K562 (cell line): Measurements from ENCODE around the gene RPL14. TPM values are rescaled to one million over a fixed set of nuclear protein-coding genes. Genes with fewer than 3 reads are reported as not detected.
A peak's percentile ranks its signal among the peaks of the same experiment; 100 is the strongest.
"Not testable (repeated sequence)": the region's sequence is repeated elsewhere in the genome, so short reads cannot be mapped to it uniquely, and the experiment has no call there.

Experiments used
- ATAC-seq: fragments of 200-7000 bp; cut with Tn5 transposase; 3 replicates; pipeline ENCODE4 v1.9.1; 2020; ENCODE audit warnings: moderate library complexity
- BruUV-seq: library from RNA; stranded (reverse); fragments of 400-500 nt; replicated peaks from 2 replicates; lab custom pipeline; 2021; lab: Mats Ljungman, UMichigan
- CTCF ChIA-PET: fragments of 300-600 bp; formaldehyde crosslinking; extraction: SDS; loops from one replicate; lab custom pipeline; 2021; ENCODE audit warnings: low intra/inter-chr PET ratio; lab: Yijun Ruan, JAX
- POLR2A ChIA-PET: fragments of 300-600, 350-650 bp; sonication (Branson Sonifier 250); formaldehyde crosslinking; extraction: SDS; loops from one replicate; lab custom pipeline; 2021; ENCODE audit warnings: antibody characterized with exemption, inconsistent platforms; lab: Yijun Ruan, JAX
- DNase-seq, 4 experiments: peaks; one replicate each; pipeline versions ENCODE4 v3.0.0 to v3.0.0-alpha.2; 2011 to 2018; ENCODE audit warnings: low spot score in 3 of 4, mixed read lengths in 3 of 4; ENCODE audit errors: extremely low read depth in 1 of 4
- FAIRE-seq: peaks from 2 replicates; lab custom pipeline; 2011; peaks lifted over from hg19 to GRCh38; lab: Jason Lieb, UNC
- H2AFZ ChIP-seq: 2 replicates; pipeline ENCODE4 v1.6.0; 2011; ENCODE audit warnings: low read depth, low read length, control low read depth, inconsistent platforms
- H3K27ac ChIP-seq: fragments of 200-600 bp; 3 replicates; pipeline ENCODE4 v1.8.0; 2011; ENCODE audit warnings: low read depth, mild to moderate bottlenecking, control low read depth, inconsistent platforms, low read length, moderate library complexity, mixed read lengths; ENCODE audit errors: extremely low read depth
- H3K27me3 ChIP-seq, 2 experiments: fragments of 300-600 bp in 1 of 2; 2 replicates in 1 of 2; 3 replicates in 1 of 2; pipeline versions ENCODE4 v1.6.0 to v1.8.0; 2011; ENCODE audit warnings: inconsistent platforms in 2 of 2, low read length in 2 of 2, mild to moderate bottlenecking in 1 of 2, mixed read lengths in 1 of 2, moderate library complexity in 1 of 2; ENCODE audit not compliant: control insufficient read depth in 2 of 2, insufficient read depth in 2 of 2
- H3K36me3 ChIP-seq: fragments of 300-600 bp; 3 replicates; pipeline ENCODE4 v1.8.0; 2011; ENCODE audit warnings: mild to moderate bottlenecking, low read length, inconsistent platforms; ENCODE audit not compliant: control insufficient read depth, insufficient read depth
- H3K4me1 ChIP-seq, 2 experiments: fragments of 200-600 bp in 1 of 2; replicated peaks in 1 of 2; 2 replicates in 1 of 2; 3 replicates in 1 of 2; pipeline versions ENCODE4 v1.5.1 to v1.8.0; 2011; ENCODE audit warnings: inconsistent platforms in 2 of 2, low read length in 2 of 2, mild to moderate bottlenecking in 1 of 2, mixed read lengths in 1 of 2, moderate library complexity in 1 of 2; ENCODE audit not compliant: control insufficient read depth in 2 of 2, insufficient read depth in 2 of 2
- H3K4me2 ChIP-seq: 2 replicates; pipeline ENCODE4 v1.6.1; 2011; ENCODE audit warnings: low read length, control low read depth, inconsistent platforms, mixed read lengths; ENCODE audit not compliant: insufficient read depth
- H3K4me3 ChIP-seq: fragments of 200-600 bp; sonication (generic), shearing (Covaris generic); 2 replicates; pipeline ENCODE4 v1.5.1; 2016; ENCODE audit warnings: control low read depth, inconsistent platforms
- H3K79me2 ChIP-seq: fragments of 200-600 bp; 3 replicates; pipeline ENCODE4 v1.8.0; 2011; ENCODE audit warnings: low read length, inconsistent platforms; ENCODE audit not compliant: control insufficient read depth, insufficient read depth
- H3K9ac ChIP-seq, 2 experiments: 2 replicates each; pipeline versions ENCODE4 v1.6.0 to v1.6.1; 2011; ENCODE audit warnings: low read depth in 2 of 2, low read length in 2 of 2, control low read depth in 1 of 2, inconsistent platforms in 1 of 2, mild to moderate bottlenecking in 1 of 2, mixed read lengths in 1 of 2; ENCODE audit not compliant: insufficient read depth in 1 of 2
- H3K9me1 ChIP-seq: one replicate; pipeline ENCODE4 v1.6.0; 2011; ENCODE audit warnings: inconsistent platforms, mild to moderate bottlenecking, low read length, moderate library complexity; ENCODE audit not compliant: control insufficient read depth, insufficient read depth
- H3K9me3 ChIP-seq: replicated peaks from 2 replicates; pipeline ENCODE4 v1.5.1; 2011; ENCODE audit warnings: low read depth, low read length, inconsistent platforms; ENCODE audit not compliant: control insufficient read depth, insufficient read depth
- H4K20me1 ChIP-seq: replicated peaks from 2 replicates; pipeline ENCODE4 v1.6.1; 2011; ENCODE audit warnings: low read length, inconsistent platforms, mixed read lengths; ENCODE audit not compliant: control insufficient read depth, insufficient read depth
- CBFA2T2 ChIP-seq: fragments of 450-650 bp; conservative IDR thresholded peaks from 2 replicates; pipeline ENCODE4 v1.6.1; 2017; ENCODE audit warnings: mild to moderate bottlenecking
- EWSR1 ChIP-seq: fragments of 450-650 bp; IDR thresholded peaks from 2 replicates; pipeline ENCODE4 v1.6.1; 2018; ENCODE audit warnings: borderline replicate concordance, mild to moderate bottlenecking, low read depth, moderate library complexity; ENCODE audit not compliant: partially characterized antibody
- MAZ ChIP-seq, 2 experiments: fragments of 450-650 bp in 1 of 2; sonication (generic) in 1 of 2; formaldehyde crosslinking; IDR thresholded peaks in 1 of 2; conservative IDR thresholded peaks in 1 of 2; 2 replicates each; pipeline versions ENCODE4 v1.4.0 to v1.5.0; 2020; ENCODE audit warnings: mild to moderate bottlenecking in 1 of 2, missing genetic modification reagents in 1 of 2
- NRF1 ChIP-seq, 2 experiments: fragments of 450-650 bp; IDR thresholded peaks in 1 of 2; conservative IDR thresholded peaks in 1 of 2; 2 replicates each; pipeline ENCODE4 v1.6.1; 2014; ENCODE audit warnings: mild to moderate bottlenecking in 2 of 2
- POLR2A ChIP-seq: fragments of 450-650 bp; conservative IDR thresholded peaks from 2 replicates; pipeline ENCODE4 v1.6.1; 2016
- POLR2AphosphoS2 ChIP-seq: IDR thresholded peaks from 2 replicates; pipeline ENCODE4 v1.6.1; 2012; ENCODE audit warnings: low read length, improper control_type of control experiment
- POLR2AphosphoS5 ChIP-seq: IDR thresholded peaks from 2 replicates; pipeline ENCODE4 v1.6.1; 2011; ENCODE audit warnings: mild to moderate bottlenecking, low read depth, low read length, moderate library complexity; ENCODE audit not compliant: control insufficient read depth, insufficient read depth
- SIN3A ChIP-seq, 2 experiments: fragments of 150-350 bp in 1 of 2; IDR thresholded peaks; 2 replicates each; pipeline ENCODE4 v1.6.1; 2011 to 2016; ENCODE audit warnings: borderline replicate concordance in 2 of 2, low read depth in 2 of 2, low read length in 2 of 2, mild to moderate bottlenecking in 2 of 2, moderate library complexity in 2 of 2; ENCODE audit not compliant: control insufficient read depth in 1 of 2
- SUPT5H ChIP-seq: fragments of 450-650 bp; IDR thresholded peaks from 2 replicates; pipeline ENCODE4 v1.6.1; 2016
- TEAD1 ChIP-seq, 2 experiments: fragments of 450-650 bp in 1 of 2; sonication (generic) in 1 of 2; formaldehyde crosslinking; IDR thresholded peaks; 2 replicates each; pipeline versions ENCODE4 v1.4.0 to v1.8.0; 2020 to 2022; ENCODE audit warnings: mild to moderate bottlenecking in 2 of 2, missing genetic modification reagents in 1 of 2
- ZNF121 ChIP-seq: sonication (generic); formaldehyde crosslinking; conservative IDR thresholded peaks from 2 replicates; pipeline ENCODE4 v1.8.0; 2022; ENCODE audit warnings: missing genetic modification reagents
- ZNF124 ChIP-seq: sonication (generic); formaldehyde crosslinking; IDR thresholded peaks from 2 replicates; pipeline ENCODE4 v1.8.1; 2022; ENCODE audit warnings: missing genetic modification reagents
- ZNF324 ChIP-seq: fragments of 250-450 bp; sonication (Bioruptor Pico); IDR thresholded peaks from 2 replicates; pipeline ENCODE4 v1.4.0; 2020; ENCODE audit warnings: mild to moderate bottlenecking
- WGBS: fragments of 100-300 bp; shearing (Covaris generic); methylation state at CpG from one replicate; pipeline ENCODE4 v1.1.6; 2016; ENCODE audit warnings: low coverage, mixed read lengths; ENCODE audit not compliant: insufficient coverage; ENCODE audit errors: missing lambda C conversion rate; 5-methylcytosine and 5-hydroxymethylcytosine counted together
- in situ Hi-C: fragments of 300-500 bp; cut with MboI; formaldehyde crosslinking; loops from 4 replicates; pipeline ENCODE4 v1.15.0; 2018; ENCODE audit warnings: inconsistent platforms, mixed read lengths
- intact Hi-C: fragments of 100-400 bp; cut with micrococcal nuclease; formaldehyde crosslinking; loops from 2 replicates; pipeline ENCODE4 v1.14.2; 2022
- polyA plus RNA-seq, 8 experiments: library from polyadenylated mRNA; depleted of rRNA in 4 of 8; stranded (reverse) in 5 of 8; unstranded in 3 of 8; fragments of >200 nt; fragmentation: Nextera tagmentation in 2 of 8; fragmentation: Illumina TruSeq in 1 of 8; extraction: Ambion mirVana in 2 of 8; extraction: Trizol in 1 of 8; gene quantifications; 2 replicates each; pipeline versions ENCODE4 v1.2.1 to v1.2.3, GENCODE V29; 2011 to 2014; ENCODE audit warnings: inconsistent platforms in 1 of 8, missing spikeins in 1 of 8
- total RNA-seq, 7 experiments: library from RNA; depleted of rRNA in 6 of 7; stranded (reverse); fragments of >200 nt in 6 of 7; fragmentation: Illumina TruSeq in 2 of 7; extraction: Trizol in 2 of 7; gene quantifications; 2 replicates each; pipeline versions ENCODE4 v1.2.1 to v1.2.3, GENCODE V29; 2011 to 2021; ENCODE audit warnings: low replicate concordance in 1 of 7
- TF ChIP-seq, protein P1 (sequence below): fragments of 450-650 bp; formaldehyde crosslinking; IDR thresholded peaks from 2 replicates; pipeline ENCODE4 v1.4.0; 2020; ENCODE audit warnings: mild to moderate bottlenecking

RPL14 gene
- total and polyA plus RNA-seq, 9 of the 15 experiments (the other 6 are each of a cell fraction or from before 2014, with no cell fraction given) = 851 to 4,649 (median 2,133) TPM

- in situ Hi-C loops = loop anchor here (25.0 kb wide), 1 partner anchor 1051 kb away; the partner anchor contains the start of gene RPSA
- 0 out of 2 replicates have a peak, but pooled peaks have one; percentile 3 for TF ChIP-seq CBFA2T2
- peak; percentile 79 for TF ChIP-seq ZNF121 (CRISPR knock-in tag)
- peak; percentile 68 for TF ChIP-seq SUPT5H
- peak; percentile 69 for TF ChIP-seq POLR2A
- TF ChIP-seq, all 486 proteins: peak for 4; not testable (repeated sequence) for 482
Measured at GRCh38 chr3:40462838-40463237, 5.7 kb downstream of the RPL14 start.

DNA sequence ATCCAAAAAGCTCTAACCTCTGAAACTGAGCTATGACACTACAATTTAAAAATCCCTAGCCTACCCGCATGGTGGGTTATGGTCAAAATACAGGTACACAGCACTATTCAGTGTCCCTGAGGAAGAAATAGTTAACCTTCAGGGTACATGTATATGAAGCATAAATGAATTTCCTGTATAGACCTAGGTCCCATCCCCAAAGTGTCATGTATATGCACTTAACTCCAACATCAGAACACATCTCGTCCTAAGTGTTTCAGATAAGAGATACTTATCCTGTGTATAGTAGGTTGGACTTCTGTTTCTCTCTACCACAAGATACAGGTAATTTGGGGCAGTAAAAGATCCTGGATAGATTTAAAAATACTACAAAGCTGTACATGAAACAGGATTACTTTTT lies 6.4 kb downstream of the RPL14 start:
- CTCF ChIA-PET = no interaction called here
- H3K9me1 ChIP-seq = peaks cover 3% of the 10 kb centered on the region
- WGBS = 72% methylated on average over 2 of the region's 2 CpGs
- in situ Hi-C loops (loop anchor here (25.0 kb wide), 1 partner anchor 1051 kb away; the partner anchor contains the start of gene RPSA), intact Hi-C loops (no loop called here)
- no peak overlapping the region for H2AFZ ChIP-seq
- no peaks in the 10 kb centered on the region for H3K27me3 ChIP-seq
- peaks cover 69% of the 10 kb centered on the region for H3K36me3 ChIP-seq
- POLR2A ChIA-PET = interaction anchor here (0.6 to 7.7 kb wide), 4 partner anchors 10 to 126 kb away, joined by 3 to 102 read pairs (median 21); partner anchors contain the start of gene ZNF619
- no peak for FAIRE-seq
- H3K9me3 ChIP-seq = no peaks in the 10 kb centered on the region
- no peaks in the 10 kb centered on the region; the same call in 1 of the 2 replicates for H4K20me1 ChIP-seq
- H3K4me2 ChIP-seq = no peak overlapping the region
- peaks cover 30% of the 10 kb centered on the region for H3K79me2 ChIP-seq
- no peak overlapping the region for H3K4me3 ChIP-seq
- H3K27ac ChIP-seq = no peak overlapping the region
- ATAC-seq = peak; percentile 23
- no peak overlapping the region for H3K9ac ChIP-seq
- no TSS peak for BruUV-seq
- H3K4me1 ChIP-seq = peaks cover 12 to 14% of the 10 kb centered on the region in 2 experiments
- DNase-seq = no peak
- peak; percentile 29 for TF ChIP-seq EWSR1
- no peak for TF ChIP-seq ZNF124
- no peak for TF ChIP-seq SIN3A (IDR thresholded peaks at IDR 0.05; ENCODE audit: borderline replicate concordance in 2 of 2, control insufficient read depth in 1 of 2, low read depth in 2 of 2, low read length in 2 of 2)
- TF ChIP-seq, protein P1, sequence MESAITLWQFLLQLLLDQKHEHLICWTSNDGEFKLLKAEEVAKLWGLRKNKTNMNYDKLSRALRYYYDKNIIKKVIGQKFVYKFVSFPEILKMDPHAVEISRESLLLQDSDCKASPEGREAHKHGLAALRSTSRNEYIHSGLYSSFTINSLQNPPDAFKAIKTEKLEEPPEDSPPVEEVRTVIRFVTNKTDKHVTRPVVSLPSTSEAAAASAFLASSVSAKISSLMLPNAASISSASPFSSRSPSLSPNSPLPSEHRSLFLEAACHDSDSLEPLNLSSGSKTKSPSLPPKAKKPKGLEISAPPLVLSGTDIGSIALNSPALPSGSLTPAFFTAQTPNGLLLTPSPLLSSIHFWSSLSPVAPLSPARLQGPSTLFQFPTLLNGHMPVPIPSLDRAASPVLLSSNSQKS (CRISPR knock-in tag) = 0 out of 2 replicates have a peak, but pooled peaks have one; percentile 8
- TF ChIP-seq ZNF324 (CRISPR knock-in tag) = 0 out of 2 replicates have a peak, but pooled peaks have one; percentile 9
- no peak for TF ChIP-seq TEAD1 (CRISPR knock-in tag; IDR thresholded peaks at IDR 0.05)
- TF ChIP-seq POLR2AphosphoS5 = 0 out of 2 replicates have a peak, but pooled peaks have one; percentile 12
- TF ChIP-seq NRF1 (conservative IDR thresholded peaks at IDR 0.05 in 1 of 2, IDR thresholded peaks at IDR 0.05 in 1 of 2) = no peak
- TF ChIP-seq MAZ (CRISPR knock-in tag; conservative IDR thresholded peaks at IDR 0.05 in 1 of 2, IDR thresholded peaks at IDR 0.05 in 1 of 2) = 0 out of 4 replicates have a peak, but pooled peaks of 1 of the 2 experiments have one; percentile 17
- peak; percentile 39 for TF ChIP-seq POLR2AphosphoS2

More at GRCh38 chr3:40462838-40463237, 5.7 kb downstream of the RPL14 start:
- WGBS = 79% methylated on average over 7 of the region's 7 CpGs
- H3K9ac ChIP-seq, FAIRE-seq, H3K9me3 ChIP-seq, H2AFZ ChIP-seq, intact Hi-C loops, H3K4me2 ChIP-seq, DNase-seq, ATAC-seq, H3K9me1 ChIP-seq, H4K20me1 ChIP-seq, H3K4me3 ChIP-seq, H3K27me3 ChIP-seq, H3K27ac ChIP-seq, BruUV-seq: not testable (repeated sequence)
- Histone ChIP-seq H3K79me2 (peaks cover 37% of the 10 kb centered on the region), H3K4me1 (peaks cover 13 to 20% of the 10 kb centered on the region in 2 experiments), H3K36me3 (peaks cover 77% of the 10 kb centered on the region)
- POLR2A ChIA-PET = interaction anchor here (0.7 to 7.7 kb wide), 2 partner anchors 11 to 29 kb away, joined by 3 to 102 read pairs; partner anchors contain the start of gene ZNF619
- CTCF ChIA-PET = interaction anchor here (0.7 kb wide), 1 partner anchor 273 kb away, joined by 3 read pairs; no protein-coding TSS in a partner anchor
